ENCODE results near the gene SHANK1.
"Not testable (repeated sequence)": the region's sequence is repeated elsewhere in the genome, so short reads cannot be mapped to it uniquely, and the experiment has no call there.

SHANK1 gene

DNA sequence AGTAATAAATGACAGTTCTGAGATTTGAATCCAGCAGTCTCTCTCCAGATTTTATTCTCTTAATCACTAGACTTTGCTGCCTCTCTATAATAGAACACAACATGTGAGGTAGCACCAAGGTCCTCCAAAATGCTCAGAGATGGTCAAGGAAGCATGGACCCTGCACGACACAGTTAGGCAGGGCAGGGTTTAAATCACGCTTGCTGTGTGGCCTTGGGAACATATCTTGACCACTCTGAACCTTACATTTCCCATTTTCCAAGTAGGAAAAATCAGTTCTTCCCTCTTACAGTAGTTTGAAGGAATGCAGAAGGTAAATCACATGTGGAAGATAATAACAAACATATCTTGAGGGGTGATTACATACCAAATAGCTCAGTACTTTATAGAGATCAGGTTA, 86.2 kb downstream of the SHANK1 start:
- Histone ChIP-seq H3K4me3 (ENCODE audit: low read length) (no peak overlapping the region), H3K9me3 (ENCODE audit: control insufficient read depth, insufficient read depth, low read length) (peaks cover 24% of the 10 kb centered on the region), H3K27ac (ENCODE audit: low read length) (no peak overlapping the region), H3K4me1 (ENCODE audit: control insufficient read depth, insufficient read depth, low read length) (no peaks in the 10 kb centered on the region), H3K27me3 (ENCODE audit: control insufficient read depth, insufficient read depth, low read length) (no peaks in the 10 kb centered on the region), H3K36me3 (ENCODE audit: control insufficient read depth, insufficient read depth, low read length) (no peaks in the 10 kb centered on the region)
- no peak for DNase-seq (ENCODE audit: low read depth, low spot score)
- WGBS (ENCODE audit: insufficient coverage, insufficient read length) = no CpG with 5 or more reads among the region's 2 CpGs

DNA sequence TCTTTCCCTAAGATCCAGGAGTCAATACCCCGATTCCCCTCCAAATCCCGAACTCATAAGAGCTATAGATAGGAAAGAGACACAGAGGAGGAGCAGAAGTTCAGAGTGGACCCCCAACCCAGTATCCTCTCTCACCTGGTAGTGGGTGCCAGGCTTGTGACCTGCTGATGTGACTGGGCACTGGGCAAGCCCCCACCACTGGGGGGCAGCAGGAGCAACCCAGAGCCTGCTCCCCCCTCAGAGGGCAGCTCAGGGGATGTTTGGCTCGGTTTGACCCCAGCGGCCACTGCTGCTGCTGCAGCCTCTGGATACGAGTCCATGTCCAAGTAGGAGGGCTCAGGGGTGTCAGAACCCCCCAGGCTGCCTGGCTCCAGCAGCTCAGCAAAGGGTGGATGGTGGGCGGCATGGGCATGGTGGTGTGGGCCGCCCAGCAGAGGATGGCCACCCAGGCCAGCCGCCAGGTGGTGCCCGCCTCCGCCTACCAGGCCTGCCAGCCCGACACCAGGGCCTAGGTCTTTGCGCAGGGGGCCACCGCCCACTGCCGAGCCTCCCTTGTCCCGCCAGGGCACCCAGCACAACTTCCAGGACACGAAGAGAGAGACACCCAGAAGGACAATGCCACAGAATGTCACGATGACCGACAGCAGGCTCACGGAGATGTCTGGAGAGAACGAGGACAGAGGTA, 87.3 kb downstream of the SHANK1 start:
- no peak for DNase-seq (ENCODE audit: low read depth, low spot score)
- no peaks in the 10 kb centered on the region for H3K36me3 ChIP-seq (ENCODE audit: control insufficient read depth, insufficient read depth, low read length)
- H3K4me3 ChIP-seq (ENCODE audit: low read length) = no peak overlapping the region
- H3K9me3 ChIP-seq (ENCODE audit: control insufficient read depth, insufficient read depth, low read length) = peaks cover 18% of the 10 kb centered on the region
- WGBS (ENCODE audit: insufficient coverage, insufficient read length) = no CpG with 5 or more reads among the region's 20 CpGs
- no peaks in the 10 kb centered on the region for H3K4me1 ChIP-seq (ENCODE audit: control insufficient read depth, insufficient read depth, low read length)
- no peak overlapping the region for H3K27ac ChIP-seq (ENCODE audit: low read length)
- H3K27me3 ChIP-seq (ENCODE audit: control insufficient read depth, insufficient read depth, low read length) = no peaks in the 10 kb centered on the region

DNA sequence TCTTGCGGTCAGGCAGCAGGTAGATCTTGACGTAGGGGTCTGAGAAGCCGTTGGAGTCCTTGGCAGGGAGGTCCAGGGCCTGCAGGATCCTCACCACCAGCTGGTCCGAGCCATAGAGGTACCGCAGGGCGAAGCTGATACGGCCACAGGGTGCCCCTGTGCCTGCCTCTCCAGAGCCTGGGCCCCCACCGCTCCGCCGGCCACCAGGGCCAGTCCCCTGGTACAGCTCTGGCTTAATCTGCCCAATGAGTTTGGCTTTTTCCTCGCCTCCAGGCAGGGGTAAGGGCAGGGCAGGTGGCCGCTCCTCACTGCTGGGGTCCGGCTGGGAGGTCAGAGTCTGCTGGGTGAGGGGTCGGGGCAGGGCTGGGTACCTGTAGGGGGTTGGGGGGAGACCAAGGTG, 89.8 kb downstream of the SHANK1 start:
- Histone ChIP-seq H3K27ac (ENCODE audit: low read length) (no peak overlapping the region), H3K4me1 (ENCODE audit: control insufficient read depth, insufficient read depth, low read length) (no peaks in the 10 kb centered on the region), H3K9me3 (ENCODE audit: control insufficient read depth, insufficient read depth, low read length) (peaks cover 21% of the 10 kb centered on the region), H3K4me3 (ENCODE audit: low read length) (no peak overlapping the region), H3K36me3 (ENCODE audit: control insufficient read depth, insufficient read depth, low read length) (no peaks in the 10 kb centered on the region), H3K27me3 (ENCODE audit: control insufficient read depth, insufficient read depth, low read length) (no peaks in the 10 kb centered on the region)
- WGBS (ENCODE audit: insufficient coverage, insufficient read length) = no CpG with 5 or more reads among the region's 14 CpGs
- no peak for DNase-seq (ENCODE audit: low read depth, low spot score)

DNA sequence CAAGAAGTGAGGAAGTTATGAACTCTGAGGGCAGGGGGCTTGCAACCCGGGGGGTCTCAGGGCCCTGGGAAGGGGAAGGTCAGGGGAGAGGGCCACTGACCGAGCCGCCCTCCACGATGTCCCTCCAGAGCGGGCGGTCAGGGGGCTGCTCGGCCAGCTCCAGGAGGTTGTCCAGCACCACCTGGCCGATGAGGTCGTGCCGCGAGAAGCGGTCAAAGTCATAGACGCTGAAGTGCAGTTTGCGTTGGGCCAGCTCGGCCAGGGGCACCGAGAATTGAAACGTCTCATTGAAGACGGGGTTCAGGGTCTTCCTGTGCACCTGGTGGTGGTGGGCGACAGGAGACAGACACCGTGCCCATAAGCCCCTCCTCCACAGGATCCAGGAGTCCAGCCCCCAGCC, 90.4 kb downstream of the SHANK1 start:
- H3K27me3 ChIP-seq (ENCODE audit: control insufficient read depth, insufficient read depth, low read length) = no peaks in the 10 kb centered on the region
- H3K4me3 ChIP-seq (ENCODE audit: low read length) = no peak overlapping the region
- no peak for DNase-seq (ENCODE audit: low read depth, low spot score)
- no peaks in the 10 kb centered on the region for H3K36me3 ChIP-seq (ENCODE audit: control insufficient read depth, insufficient read depth, low read length)
- no peak overlapping the region for H3K27ac ChIP-seq (ENCODE audit: low read length)
- peaks cover 21% of the 10 kb centered on the region for H3K9me3 ChIP-seq (ENCODE audit: control insufficient read depth, insufficient read depth, low read length)
- WGBS (ENCODE audit: insufficient coverage, insufficient read length) = no CpG with 5 or more reads among the region's 20 CpGs
- no peaks in the 10 kb centered on the region for H3K4me1 ChIP-seq (ENCODE audit: control insufficient read depth, insufficient read depth, low read length)

DNA sequence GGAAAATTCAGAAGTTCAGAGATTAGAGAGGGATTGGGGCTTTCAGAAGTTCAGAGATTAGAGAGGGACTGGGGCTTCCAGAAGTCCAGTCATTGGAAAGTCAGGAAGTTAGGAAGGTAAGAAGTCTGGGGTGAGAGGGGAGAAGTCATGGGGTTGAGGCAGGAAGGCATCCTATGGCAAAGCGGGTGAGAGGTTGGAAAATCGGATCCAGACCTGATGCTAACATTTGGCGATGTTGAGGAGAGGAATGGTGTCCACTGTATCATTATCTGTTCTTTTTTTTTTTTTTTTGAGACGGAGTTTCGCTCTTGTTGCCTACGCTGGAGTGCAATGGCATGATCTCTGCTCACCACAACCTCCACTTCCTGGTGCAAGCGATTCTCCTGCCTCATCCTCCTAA, 91.1 kb downstream of the SHANK1 start:
- no CpG with 5 or more reads among the region's 7 CpGs for WGBS (ENCODE audit: insufficient coverage, insufficient read length)
- Histone ChIP-seq H3K27ac (ENCODE audit: low read length) (no peak overlapping the region), H3K27me3 (ENCODE audit: control insufficient read depth, insufficient read depth, low read length) (no peaks in the 10 kb centered on the region), H3K4me1 (ENCODE audit: control insufficient read depth, insufficient read depth, low read length) (no peaks in the 10 kb centered on the region), H3K9me3 (ENCODE audit: control insufficient read depth, insufficient read depth, low read length) (peaks cover 20% of the 10 kb centered on the region), H3K4me3 (ENCODE audit: low read length) (no peak overlapping the region), H3K36me3 (ENCODE audit: control insufficient read depth, insufficient read depth, low read length) (no peaks in the 10 kb centered on the region)
- no peak for DNase-seq (ENCODE audit: low read depth, low spot score)

DNA sequence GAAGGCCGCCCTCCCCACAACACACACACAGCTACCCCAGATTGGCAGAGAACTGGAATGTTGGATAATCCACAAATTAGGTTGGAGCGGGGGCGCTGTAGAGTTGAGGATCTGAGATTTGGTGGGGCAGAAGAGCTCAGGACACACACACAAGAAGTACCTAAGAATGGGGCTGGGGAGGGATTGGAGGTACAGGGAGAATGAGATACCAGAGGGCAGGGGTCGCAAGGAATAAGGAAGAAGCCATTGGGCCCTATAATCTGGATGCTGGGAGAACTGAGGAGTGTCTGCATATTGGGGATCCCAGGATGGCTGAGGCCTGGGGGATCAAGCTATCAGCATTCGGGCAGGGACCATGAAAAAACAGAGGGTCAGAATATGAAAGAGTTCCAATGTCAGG, 91.5 kb downstream of the SHANK1 start:
- Histone ChIP-seq H3K36me3 (ENCODE audit: control insufficient read depth, insufficient read depth, low read length) (no peaks in the 10 kb centered on the region), H3K4me1 (ENCODE audit: control insufficient read depth, insufficient read depth, low read length) (no peaks in the 10 kb centered on the region), H3K27me3 (ENCODE audit: control insufficient read depth, insufficient read depth, low read length) (no peaks in the 10 kb centered on the region), H3K4me3 (ENCODE audit: low read length) (no peak overlapping the region), H3K27ac (ENCODE audit: low read length) (no peak overlapping the region), H3K9me3 (ENCODE audit: control insufficient read depth, insufficient read depth, low read length) (peaks cover 20% of the 10 kb centered on the region)
- no peak for DNase-seq (ENCODE audit: low read depth, low spot score)
- no CpG with 5 or more reads among the region's 5 CpGs for WGBS (ENCODE audit: insufficient coverage, insufficient read length)

DNA sequence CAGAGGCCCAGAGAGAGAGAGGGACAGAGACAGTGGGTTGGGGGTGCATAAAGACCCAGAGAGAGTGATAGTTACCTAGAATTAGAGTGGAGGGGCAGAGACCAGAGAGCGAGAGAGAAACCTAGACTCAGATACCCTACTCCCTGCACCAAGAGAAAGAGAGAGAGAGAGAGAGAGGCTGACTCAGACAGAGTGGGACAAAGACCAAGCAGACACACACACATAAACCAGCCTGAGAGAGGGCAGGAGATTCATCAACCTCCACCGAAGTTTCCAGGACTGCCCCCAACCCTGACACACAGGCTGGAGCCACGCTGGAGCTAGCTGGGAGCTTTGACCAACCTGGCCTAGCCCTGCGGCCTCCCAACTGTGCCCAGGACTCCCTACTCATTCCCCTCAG, 92.8 kb downstream of the SHANK1 start:
- no CpG with 5 or more reads among the region's 4 CpGs for WGBS (ENCODE audit: insufficient coverage, insufficient read length)
- H3K36me3 ChIP-seq (ENCODE audit: control insufficient read depth, insufficient read depth, low read length) = no peaks in the 10 kb centered on the region

DNA sequence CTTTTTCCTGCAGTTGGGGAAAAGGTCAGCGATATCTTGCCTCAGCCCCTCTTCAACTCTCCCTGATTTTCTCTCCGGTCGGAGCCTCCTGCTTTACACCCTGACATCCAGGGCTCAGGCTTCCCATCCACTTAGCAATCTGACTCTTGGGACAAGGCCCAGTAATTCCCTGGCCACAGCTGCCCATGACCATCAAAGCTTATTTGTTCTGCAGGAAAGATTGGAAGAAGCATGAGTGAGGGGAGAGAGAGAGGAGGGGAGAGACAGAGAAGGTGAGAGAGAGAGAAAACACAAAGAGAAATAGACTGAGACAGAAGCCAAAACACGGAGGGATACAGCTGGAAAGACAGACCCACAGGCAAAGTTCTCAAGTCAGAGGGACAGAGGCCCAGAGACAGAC, 93.6 kb downstream of the SHANK1 start:
- H3K36me3 ChIP-seq (ENCODE audit: control insufficient read depth, insufficient read depth, low read length) = no peaks in the 10 kb centered on the region
- no CpG with 5 or more reads among the region's 4 CpGs for WGBS (ENCODE audit: insufficient coverage, insufficient read length)
- no peaks in the 10 kb centered on the region for H3K27me3 ChIP-seq (ENCODE audit: control insufficient read depth, insufficient read depth, low read length)
- DNase-seq (ENCODE audit: low read depth, low spot score) = no peak
- no peak overlapping the region for H3K4me3 ChIP-seq (ENCODE audit: low read length)
- H3K9me3 ChIP-seq (ENCODE audit: control insufficient read depth, insufficient read depth, low read length) = peaks cover 11% of the 10 kb centered on the region
- no peaks in the 10 kb centered on the region for H3K4me1 ChIP-seq (ENCODE audit: control insufficient read depth, insufficient read depth, low read length)
- H3K27ac ChIP-seq (ENCODE audit: low read length) = no peak overlapping the region

More for the DNA sequence above, 92.8 kb downstream of the SHANK1 start:
- H3K4me1 ChIP-seq (ENCODE audit: control insufficient read depth, insufficient read depth, low read length) = no peaks in the 10 kb centered on the region
- H3K9me3 ChIP-seq (ENCODE audit: control insufficient read depth, insufficient read depth, low read length) = peaks cover 15% of the 10 kb centered on the region
- DNase-seq (ENCODE audit: low read depth, low spot score) = no peak
- H3K27me3 ChIP-seq (ENCODE audit: control insufficient read depth, insufficient read depth, low read length) = no peaks in the 10 kb centered on the region
- H3K27ac ChIP-seq (ENCODE audit: low read length) = no peak overlapping the region
- H3K4me3 ChIP-seq (ENCODE audit: low read length) = no peak overlapping the region

DNA sequence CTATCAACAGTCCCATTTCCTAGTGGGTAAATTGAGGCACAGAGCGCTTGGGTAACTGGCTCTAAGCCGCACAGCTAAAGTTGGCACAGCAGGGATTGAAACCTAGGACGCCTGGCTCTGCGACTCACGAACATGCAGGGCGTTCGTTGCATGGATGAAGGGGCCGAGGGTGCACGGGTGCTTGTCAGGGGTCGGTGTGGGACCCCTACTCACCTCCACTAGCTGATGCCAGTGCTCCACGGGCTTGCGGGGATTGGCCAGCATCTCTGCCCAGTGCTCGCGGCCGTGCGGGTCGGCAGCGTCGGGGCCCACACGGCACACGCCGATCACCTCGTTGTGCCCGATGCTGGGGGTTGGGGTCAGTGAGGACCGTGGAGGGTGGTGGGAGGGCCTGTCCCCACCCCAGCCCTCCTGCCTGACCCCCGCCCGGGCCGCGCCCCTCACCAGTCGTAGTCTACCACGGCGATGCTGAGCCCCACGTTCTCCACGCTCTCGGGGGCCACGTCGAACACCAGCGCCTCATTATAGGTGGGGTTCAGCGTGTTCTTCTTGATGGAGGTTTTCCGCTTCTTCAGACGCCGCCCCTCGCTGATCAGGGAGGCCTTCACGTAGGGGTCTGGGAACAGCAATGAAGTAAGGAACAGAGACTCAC, 94.5 kb downstream of the SHANK1 start:
- H3K4me3 ChIP-seq (ENCODE audit: low read length) = no peak overlapping the region
- H3K36me3 ChIP-seq (ENCODE audit: control insufficient read depth, insufficient read depth, low read length) = no peaks in the 10 kb centered on the region
- WGBS (ENCODE audit: insufficient coverage, insufficient read length) = no CpG with 5 or more reads among the region's 44 CpGs

DNA sequence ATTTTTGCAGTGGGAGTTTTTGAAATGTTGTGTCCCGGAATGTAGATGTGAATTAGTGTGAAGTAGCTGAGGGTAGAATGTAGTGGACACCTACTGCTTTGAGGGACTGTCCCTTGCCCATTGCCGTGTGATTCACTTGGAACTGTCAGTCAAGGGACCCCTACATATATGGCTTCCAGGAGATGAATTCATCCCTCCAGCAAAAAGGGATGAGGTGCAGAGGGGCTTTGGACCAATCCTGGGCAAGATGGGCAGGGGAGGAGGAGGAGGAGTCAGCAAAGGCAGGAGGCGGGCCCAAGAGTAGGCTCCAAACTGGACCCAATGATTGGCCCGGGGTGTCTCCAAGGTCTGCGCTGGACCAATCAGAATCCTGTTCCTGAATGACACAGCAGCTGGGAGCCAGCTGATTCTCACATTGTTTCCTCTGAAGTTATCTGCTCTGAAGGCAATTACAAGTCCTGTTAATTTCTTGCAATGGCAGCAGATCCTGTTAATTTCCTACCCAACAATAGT, 99.2 kb downstream of the SHANK1 start:
- H3K4me1 ChIP-seq (ENCODE audit: control insufficient read depth, insufficient read depth, low read length); DNase-seq (ENCODE audit: low read depth, low spot score); H3K27me3 ChIP-seq (ENCODE audit: control insufficient read depth, insufficient read depth, low read length); H3K27ac ChIP-seq (ENCODE audit: low read length); H3K9me3 ChIP-seq (ENCODE audit: control insufficient read depth, insufficient read depth, low read length); H3K4me3 ChIP-seq (ENCODE audit: low read length); H3K36me3 ChIP-seq (ENCODE audit: control insufficient read depth, insufficient read depth, low read length): not testable (repeated sequence)
- WGBS (ENCODE audit: insufficient coverage, insufficient read length) = no CpG with 5 or more reads among the region's 5 CpGs

More for the DNA sequence above, 94.5 kb downstream of the SHANK1 start:
- Histone ChIP-seq H3K27me3 (ENCODE audit: control insufficient read depth, insufficient read depth, low read length) (no peaks in the 10 kb centered on the region), H3K27ac (ENCODE audit: low read length) (no peak overlapping the region), H3K4me1 (ENCODE audit: control insufficient read depth, insufficient read depth, low read length) (no peaks in the 10 kb centered on the region), H3K9me3 (ENCODE audit: control insufficient read depth, insufficient read depth, low read length) (peaks cover 11% of the 10 kb centered on the region)
- no peak for DNase-seq (ENCODE audit: low read depth, low spot score)

DNA sequence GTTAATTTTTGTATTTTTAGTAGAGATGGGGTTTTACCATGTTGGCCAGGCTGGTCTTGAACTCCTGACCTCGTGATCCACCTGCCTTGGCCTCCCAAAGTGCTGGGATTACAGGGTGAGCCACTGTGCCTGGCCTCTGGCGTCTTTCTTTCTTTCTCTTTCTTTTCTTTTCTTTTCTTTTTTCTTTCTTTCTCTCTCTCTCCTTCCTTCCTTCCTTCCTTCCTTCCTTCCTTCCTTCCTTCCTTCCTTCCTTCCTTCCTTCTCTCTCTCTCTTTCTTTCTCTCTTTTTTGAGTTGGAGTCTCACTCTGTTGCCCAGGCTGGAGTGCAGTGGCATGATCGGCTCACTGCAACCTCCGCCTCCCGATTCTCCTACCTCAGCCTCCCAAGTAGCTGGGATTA, 100.4 kb downstream of the SHANK1 start:
- not testable (repeated sequence) for DNase-seq (ENCODE audit: low read depth, low spot score); H3K9me3 ChIP-seq (ENCODE audit: control insufficient read depth, insufficient read depth, low read length); H3K27ac ChIP-seq (ENCODE audit: low read length); H3K27me3 ChIP-seq (ENCODE audit: control insufficient read depth, insufficient read depth, low read length); H3K4me3 ChIP-seq (ENCODE audit: low read length); H3K36me3 ChIP-seq (ENCODE audit: control insufficient read depth, insufficient read depth, low read length); H3K4me1 ChIP-seq (ENCODE audit: control insufficient read depth, insufficient read depth, low read length)
- no CpG with 5 or more reads among the region's 5 CpGs for WGBS (ENCODE audit: insufficient coverage, insufficient read length)

Data from iPS DF 6.9 (cell line).